IPS-18a (cell line): ENCODE results near the gene STK33.

Experiments
- H3K27ac ChIP-seq: one replicate; pipeline ENCODE4 v1.5.1; 2013; ENCODE audit warnings: low read length
- H3K27me3 ChIP-seq: one replicate; pipeline ENCODE4 v1.6.1; 2013; ENCODE audit warnings: mild to moderate bottlenecking, low read length; ENCODE audit not compliant: control insufficient read depth, insufficient read depth
- H3K36me3 ChIP-seq: one replicate; pipeline ENCODE4 v1.6.1; 2013; ENCODE audit warnings: low read depth, low read length; ENCODE audit not compliant: control insufficient read depth
- H3K4me1 ChIP-seq: one replicate; pipeline ENCODE4 v1.6.1; 2013; ENCODE audit warnings: low read depth, low read length; ENCODE audit not compliant: control insufficient read depth
- H3K4me3 ChIP-seq: one replicate; pipeline ENCODE4 v1.5.1; 2013; ENCODE audit warnings: low read length
- H3K9ac ChIP-seq: one replicate; pipeline ENCODE4 v1.6.1; 2013; ENCODE audit warnings: mild to moderate bottlenecking, low read length, moderate library complexity
- H3K9me3 ChIP-seq: one replicate; pipeline ENCODE4 v1.6.1; 2013; ENCODE audit warnings: low read depth, low read length; ENCODE audit not compliant: control insufficient read depth

STK33 gene

GRCh38 chr11:8598506-8598905 is 4.5 kb upstream of the STK33 start:
- Histone ChIP-seq H3K4me3 (no peak overlapping the region), H3K9ac (no peak overlapping the region), H3K4me1 (peaks cover 6% of the 10 kb centered on the region), H3K9me3 (no peaks in the 10 kb centered on the region), H3K27ac (no peak overlapping the region), H3K36me3 (no peaks in the 10 kb centered on the region), H3K27me3 (no peaks in the 10 kb centered on the region)

- Histone ChIP-seq H3K9me3 (no peaks in the 10 kb centered on the region), H3K27me3 (no peaks in the 10 kb centered on the region), H3K27ac (no peak overlapping the region), H3K9ac (no peak overlapping the region), H3K36me3 (no peaks in the 10 kb centered on the region), H3K4me1 (peaks cover 6% of the 10 kb centered on the region), H3K4me3 (no peak overlapping the region)
Observed at GRCh38 chr11:8597182-8597581, 3.2 kb upstream of the STK33 start.

DNA sequence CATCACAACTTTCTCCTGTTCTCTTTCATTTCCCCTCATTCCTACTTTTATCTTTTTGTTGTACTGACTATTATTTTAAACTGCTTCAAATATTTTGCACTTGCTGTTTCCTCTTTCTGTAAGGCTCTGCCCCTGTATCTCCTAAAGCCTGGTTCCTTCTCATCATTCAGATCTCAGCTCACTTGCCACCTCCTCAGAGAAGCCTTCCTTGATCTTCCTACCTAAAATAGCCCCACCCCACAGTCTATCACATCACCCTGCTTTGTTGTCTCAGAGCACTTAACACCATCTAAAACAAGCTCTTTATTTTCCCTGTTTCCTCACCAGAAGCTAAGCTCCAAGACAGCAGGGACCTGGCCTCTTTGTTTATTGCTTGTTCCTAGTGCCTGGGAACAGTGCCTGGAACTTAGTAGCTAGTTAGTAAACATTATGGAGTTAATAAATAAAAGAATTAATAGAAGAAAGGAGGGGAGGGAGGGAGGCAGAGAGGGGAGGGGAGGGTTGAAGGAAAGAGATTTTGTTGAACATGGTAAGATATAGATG is 2.5 kb upstream of the STK33 start:
- Histone ChIP-seq H3K4me1 (peaks cover 6% of the 10 kb centered on the region), H3K4me3 (no peak overlapping the region), H3K27me3 (no peaks in the 10 kb centered on the region), H3K27ac (no peak overlapping the region), H3K9me3 (no peaks in the 10 kb centered on the region), H3K36me3 (no peaks in the 10 kb centered on the region), H3K9ac (no peak overlapping the region)

GRCh38 chr11:8593455-8593854 is 573 bp downstream of the STK33 start:
- Histone ChIP-seq H3K9me3 (no peaks in the 10 kb centered on the region), H3K27me3 (no peaks in the 10 kb centered on the region), H3K4me1 (peaks cover 6% of the 10 kb centered on the region), H3K4me3 (peak overlapping the region; percentile 72), H3K9ac (peak overlapping the region; percentile 88), H3K27ac (no peak overlapping the region), H3K36me3 (no peaks in the 10 kb centered on the region)

GRCh38 chr11:8587915-8588314 is 6.1 kb downstream of the STK33 start:
- H3K36me3 ChIP-seq, result no peaks in the 10 kb centered on the region
- no peak overlapping the region for H3K9ac ChIP-seq
- no peaks in the 10 kb centered on the region for H3K9me3 ChIP-seq
- no peaks in the 10 kb centered on the region for H3K4me1 ChIP-seq
- no peak overlapping the region for H3K27ac ChIP-seq
- no peaks in the 10 kb centered on the region for H3K27me3 ChIP-seq
- no peak overlapping the region for H3K4me3 ChIP-seq

DNA sequence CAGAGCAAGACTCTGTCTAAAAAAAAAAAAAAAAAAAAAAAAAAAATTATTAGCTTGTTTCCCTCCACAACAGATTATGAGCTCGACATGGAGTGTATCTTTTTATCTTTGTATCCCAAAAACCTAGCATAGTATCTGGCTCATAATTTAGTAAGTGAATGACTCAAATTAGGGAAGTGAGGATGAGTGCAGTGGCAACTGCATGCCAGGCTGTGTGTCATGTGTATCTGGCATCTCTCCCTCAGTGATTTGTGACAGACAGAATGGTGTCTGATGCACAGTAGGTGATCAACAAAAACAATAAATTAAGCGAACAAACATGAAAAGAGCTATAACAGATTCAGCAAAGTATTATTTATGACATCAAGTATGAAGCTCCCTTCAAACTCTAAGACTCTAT is 7.2 kb downstream of the STK33 start:
- Histone ChIP-seq H3K9me3 (no peaks in the 10 kb centered on the region), H3K9ac (no peak overlapping the region), H3K27ac (no peak overlapping the region), H3K36me3 (no peaks in the 10 kb centered on the region), H3K4me1 (no peaks in the 10 kb centered on the region), H3K4me3 (no peak overlapping the region), H3K27me3 (no peaks in the 10 kb centered on the region)

DNA sequence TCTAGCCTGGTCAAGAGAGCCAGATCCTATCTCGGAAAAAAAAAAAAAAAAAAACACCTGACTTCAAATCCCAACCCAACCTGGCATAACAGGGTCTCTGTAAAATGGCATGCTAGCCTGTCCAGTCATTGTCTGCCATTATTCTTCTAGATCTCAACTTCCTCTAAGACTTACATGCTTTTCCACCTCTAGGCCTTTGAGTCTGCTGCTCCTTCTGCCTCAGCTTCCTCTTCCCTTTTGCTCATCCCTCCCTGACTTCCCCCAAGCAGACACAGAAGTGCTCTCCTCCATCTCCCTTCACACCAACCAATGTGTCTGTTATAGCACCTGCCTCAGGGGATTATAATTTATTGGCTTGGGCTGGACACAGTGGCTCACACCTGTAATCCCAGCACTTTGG is 7.8 kb downstream of the STK33 start:
- H3K27ac ChIP-seq, result no peak overlapping the region
- H3K27me3 ChIP-seq, result no peaks in the 10 kb centered on the region
- H3K4me1 ChIP-seq, result no peaks in the 10 kb centered on the region
- H3K4me3 ChIP-seq, result no peak overlapping the region
- H3K36me3 ChIP-seq, result no peaks in the 10 kb centered on the region
- no peak overlapping the region for H3K9ac ChIP-seq
- H3K9me3 ChIP-seq, result no peaks in the 10 kb centered on the region

GRCh38 chr11:8584511-8584910 is 9.5 kb downstream of the STK33 start:
- Histone ChIP-seq H3K4me3 (no peak overlapping the region), H3K4me1 (no peaks in the 10 kb centered on the region), H3K27ac (no peak overlapping the region), H3K9me3 (no peaks in the 10 kb centered on the region), H3K9ac (no peak overlapping the region), H3K27me3 (no peaks in the 10 kb centered on the region), H3K36me3 (no peaks in the 10 kb centered on the region)

GRCh38 chr11:8584082-8584481 is 9.9 kb downstream of the STK33 start:
- no peaks in the 10 kb centered on the region for H3K36me3 ChIP-seq
- no peaks in the 10 kb centered on the region for H3K9me3 ChIP-seq
- H3K27ac ChIP-seq, result no peak overlapping the region
- H3K4me1 ChIP-seq, result no peaks in the 10 kb centered on the region
- no peak overlapping the region for H3K4me3 ChIP-seq
- no peak overlapping the region for H3K9ac ChIP-seq
- no peaks in the 10 kb centered on the region for H3K27me3 ChIP-seq

DNA sequence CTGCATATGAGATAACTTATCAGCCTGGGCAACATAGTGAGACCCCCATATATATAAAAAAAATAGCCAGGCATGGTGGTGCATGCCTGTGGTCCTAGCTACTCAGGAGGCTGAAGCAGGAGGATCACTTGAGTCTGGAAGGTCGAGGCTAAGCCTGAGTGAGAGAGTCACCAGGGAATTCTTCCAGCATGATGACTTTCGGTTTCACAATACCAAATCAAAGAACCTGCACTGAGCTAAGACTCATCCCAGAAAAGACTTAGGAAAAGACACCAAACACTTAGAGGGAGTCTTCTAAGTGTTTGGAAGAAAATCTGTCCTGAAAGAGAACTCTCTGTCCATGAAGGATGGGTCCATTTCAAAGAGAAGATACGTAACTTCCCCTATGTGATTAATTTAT is 12.7 kb downstream of the STK33 start:
- no peak overlapping the region for H3K27ac ChIP-seq
- no peak overlapping the region for H3K9ac ChIP-seq
- no peaks in the 10 kb centered on the region for H3K4me1 ChIP-seq
- no peaks in the 10 kb centered on the region for H3K27me3 ChIP-seq
- no peaks in the 10 kb centered on the region for H3K9me3 ChIP-seq
- no peaks in the 10 kb centered on the region for H3K36me3 ChIP-seq
- no peak overlapping the region for H3K4me3 ChIP-seq

DNA sequence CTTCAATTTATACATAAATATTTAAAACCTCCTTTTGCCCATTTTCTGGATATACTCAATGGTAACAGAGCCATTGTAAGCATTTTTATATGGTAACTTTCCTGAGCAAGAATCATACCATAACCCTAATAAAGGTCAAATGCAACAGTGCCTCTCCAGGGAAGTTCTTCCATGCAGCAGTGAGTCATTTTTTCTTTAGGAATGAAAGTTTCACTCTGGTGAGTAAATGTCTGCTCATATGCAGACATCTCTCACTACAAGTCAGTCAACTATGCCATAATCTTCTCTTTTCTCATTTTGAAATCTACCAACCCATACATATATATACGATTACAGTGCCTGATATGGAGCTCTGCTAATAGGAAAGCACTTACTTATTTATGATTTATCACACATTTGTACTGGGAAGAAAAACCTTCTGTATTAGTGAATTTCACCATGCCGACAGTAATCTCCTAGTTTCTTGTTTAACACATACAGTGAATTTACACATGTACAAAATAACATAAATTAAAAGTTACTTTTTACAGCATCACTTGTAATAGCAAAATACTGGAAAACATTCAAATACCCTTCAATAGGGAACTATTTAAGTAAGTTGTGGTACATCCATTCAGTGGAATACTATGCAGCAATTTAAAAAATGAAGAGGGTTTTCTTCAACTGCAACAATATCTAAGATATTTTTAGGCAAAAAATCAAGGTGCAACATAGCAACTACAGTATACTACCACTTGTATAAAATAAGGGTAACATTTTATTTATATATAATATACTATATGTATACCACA is 16.0 kb downstream of the STK33 start:
- H3K9ac ChIP-seq, result no peak overlapping the region
- H3K27me3 ChIP-seq, result no peaks in the 10 kb centered on the region
- no peaks in the 10 kb centered on the region for H3K9me3 ChIP-seq
- no peaks in the 10 kb centered on the region for H3K36me3 ChIP-seq
- H3K27ac ChIP-seq, result no peak overlapping the region
- no peaks in the 10 kb centered on the region for H3K4me1 ChIP-seq
- H3K4me3 ChIP-seq, result no peak overlapping the region

GRCh38 chr11:8574798-8575197 is 19.2 kb downstream of the STK33 start:
- H3K36me3 ChIP-seq, result no peaks in the 10 kb centered on the region
- H3K27ac ChIP-seq, result no peak overlapping the region
- no peak overlapping the region for H3K9ac ChIP-seq
- H3K4me3 ChIP-seq, result no peak overlapping the region
- H3K27me3 ChIP-seq, result no peaks in the 10 kb centered on the region
- H3K4me1 ChIP-seq, result no peaks in the 10 kb centered on the region
- no peaks in the 10 kb centered on the region for H3K9me3 ChIP-seq
